ENCODE measurements around the gene SLC25A10.

DNA sequence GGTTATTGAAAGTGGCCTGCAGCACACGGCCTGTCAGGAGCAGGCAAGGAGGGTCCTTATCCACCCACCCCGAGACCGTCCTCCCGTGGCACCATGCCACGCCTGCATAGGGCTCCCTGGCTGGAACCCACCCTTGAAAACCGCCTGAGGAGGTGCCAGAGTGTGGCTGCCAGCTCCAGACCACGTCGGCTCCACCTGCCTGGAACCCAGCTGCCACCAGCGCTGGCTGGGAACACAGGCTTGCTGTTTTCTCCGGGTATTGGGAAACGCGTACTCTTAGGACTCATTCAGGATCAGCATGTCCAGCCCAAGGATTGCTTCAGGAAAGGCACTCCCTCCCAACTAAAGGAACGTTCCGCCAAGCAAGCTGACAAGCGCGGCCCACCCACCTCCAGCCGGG is 35.2 kb upstream of the SLC25A10 start:
- TF ChIP-seq, protein P1, sequence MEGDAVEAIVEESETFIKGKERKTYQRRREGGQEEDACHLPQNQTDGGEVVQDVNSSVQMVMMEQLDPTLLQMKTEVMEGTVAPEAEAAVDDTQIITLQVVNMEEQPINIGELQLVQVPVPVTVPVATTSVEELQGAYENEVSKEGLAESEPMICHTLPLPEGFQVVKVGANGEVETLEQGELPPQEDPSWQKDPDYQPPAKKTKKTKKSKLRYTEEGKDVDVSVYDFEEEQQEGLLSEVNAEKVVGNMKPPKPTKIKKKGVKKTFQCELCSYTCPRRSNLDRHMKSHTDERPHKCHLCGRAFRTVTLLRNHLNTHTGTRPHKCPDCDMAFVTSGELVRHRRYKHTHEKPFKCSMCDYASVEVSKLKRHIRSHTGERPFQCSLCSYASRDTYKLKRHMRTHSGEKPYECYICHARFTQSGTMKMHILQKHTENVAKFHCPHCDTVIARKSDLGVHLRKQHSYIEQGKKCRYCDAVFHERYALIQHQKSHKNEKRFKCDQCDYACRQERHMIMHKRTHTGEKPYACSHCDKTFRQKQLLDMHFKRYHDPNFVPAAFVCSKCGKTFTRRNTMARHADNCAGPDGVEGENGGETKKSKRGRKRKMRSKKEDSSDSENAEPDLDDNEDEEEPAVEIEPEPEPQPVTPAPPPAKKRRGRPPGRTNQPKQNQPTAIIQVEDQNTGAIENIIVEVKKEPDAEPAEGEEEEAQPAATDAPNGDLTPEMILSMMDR (conservative IDR thresholded peaks at IDR 0.05; ENCODE audit: low read depth, low read length), result no peak
- TF ChIP-seq, protein P2, sequence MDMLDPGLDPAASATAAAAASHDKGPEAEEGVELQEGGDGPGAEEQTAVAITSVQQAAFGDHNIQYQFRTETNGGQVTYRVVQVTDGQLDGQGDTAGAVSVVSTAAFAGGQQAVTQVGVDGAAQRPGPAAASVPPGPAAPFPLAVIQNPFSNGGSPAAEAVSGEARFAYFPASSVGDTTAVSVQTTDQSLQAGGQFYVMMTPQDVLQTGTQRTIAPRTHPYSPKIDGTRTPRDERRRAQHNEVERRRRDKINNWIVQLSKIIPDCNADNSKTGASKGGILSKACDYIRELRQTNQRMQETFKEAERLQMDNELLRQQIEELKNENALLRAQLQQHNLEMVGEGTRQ (IDR thresholded peaks at IDR 0.05; ENCODE audit: low read depth, low read length), result no peak
- TF ChIP-seq POLR2A (IDR thresholded peaks at IDR 0.05; ENCODE audit: low read depth, low read length), result no peak
- no peak for TF ChIP-seq RAD21 (IDR thresholded peaks at IDR 0.05; ENCODE audit: low read length)

Measured in IMR-90 (cell line).